HPDE6-E6E7 (cell line): ENCODE data around the gene RASGRF1.
"Not testable (repeated sequence)": the region's sequence is repeated elsewhere in the genome, so short reads cannot be mapped to it uniquely, and the experiment has no call there.

Experiments
- DNase-seq: peaks from one replicate; pipeline ENCODE4 v3.0.0; 2011; ENCODE audit warnings: missing footprints; ENCODE audit errors: extremely low spot score

Gene RASGRF1

GRCh38 chr15:79090487-79091203 lies at the start of gene RASGRF1:
Gene RASGRF1, minus strand, starts transcription at chr15:79090780. Its CDS starts 282 bp downstream, at chr15:79090498.
- DNase-seq: no peak

- DNase-seq: no peak
These were observed 46.0 kb upstream of the RASGRF1 start for GRCh38 chr15:79136434-79137046.

GRCh38 chr15:79133309-79133708 lies 42.7 kb upstream of the RASGRF1 start:
- DNase-seq: no peak

- DNase-seq: no peak
These were observed 42.2 kb upstream of the RASGRF1 start for GRCh38 chr15:79132770-79133169.

GRCh38 chr15:79132361-79132760 lies 41.8 kb upstream of the RASGRF1 start:
- no peak for DNase-seq

GRCh38 chr15:79130535-79131130 lies 40.1 kb upstream of the RASGRF1 start:
- peak; percentile 10 for DNase-seq

GRCh38 chr15:79129235-79129634 lies 38.7 kb upstream of the RASGRF1 start:
- no peak for DNase-seq

- DNase-seq: no peak
These were observed 38.0 kb upstream of the RASGRF1 start for GRCh38 chr15:79128556-79128955.

GRCh38 chr15:79124388-79124787 lies 33.8 kb upstream of the RASGRF1 start:
- no peak for DNase-seq

GRCh38 chr15:79122991-79123390 lies 32.4 kb upstream of the RASGRF1 start:
- no peak for DNase-seq

- no peak for DNase-seq
These were observed 31.8 kb upstream of the RASGRF1 start for GRCh38 chr15:79122391-79122790.

GRCh38 chr15:79121571-79121970 lies 31.0 kb upstream of the RASGRF1 start:
- no peak for DNase-seq

- no peak for DNase-seq
These were observed 27.0 kb upstream of the RASGRF1 start for GRCh38 chr15:79117442-79118204.

- DNase-seq: no peak
These were observed 26.2 kb upstream of the RASGRF1 start for GRCh38 chr15:79116771-79117170.

GRCh38 chr15:79115986-79116665 lies 25.5 kb upstream of the RASGRF1 start:
- no peak for DNase-seq

GRCh38 chr15:79113831-79114230 lies 23.3 kb upstream of the RASGRF1 start:
- no peak for DNase-seq

- not testable (repeated sequence) for DNase-seq
These were observed 20.8 kb upstream of the RASGRF1 start for GRCh38 chr15:79111404-79111803.

GRCh38 chr15:79105141-79105540 lies 14.6 kb upstream of the RASGRF1 start:
- DNase-seq: no peak

GRCh38 chr15:79102595-79102994 lies 12.0 kb upstream of the RASGRF1 start:
- no peak for DNase-seq

- no peak for DNase-seq
These were observed 11.4 kb upstream of the RASGRF1 start for GRCh38 chr15:79101866-79102581.

GRCh38 chr15:79099692-79100091 lies 9.1 kb upstream of the RASGRF1 start:
- no peak for DNase-seq
